Stomach (tissue), 9 donors: ENCODE data around the gene MYO9B. TPM values are rescaled to one million over a fixed set of nuclear protein-coding genes. Genes with fewer than 3 reads are reported as not detected.

Experiments
- DNase-seq, 2 donors: peaks; one replicate each; pipeline versions ENCODE4 v3.0.0 to v3.0.0-alpha.2; 2013 to 2019
- H3K27ac ChIP-seq, 5 donors: fragments of 200-600 bp in 4 of 5; sonication (generic) in 4 of 5; one replicate each; pipeline ENCODE4 v1.5.1; 2013 to 2019; ENCODE audit warnings: mild to moderate bottlenecking in 1 of 5, moderate library complexity in 1 of 5
- H3K27me3 ChIP-seq, 3 donors: fragments of 200-600 bp; sonication (generic); one replicate each; pipeline ENCODE4 v1.5.1; 2017 to 2019; ENCODE audit warnings: mixed run types in 1 of 3
- H3K36me3 ChIP-seq, 4 donors: fragments of 200-600 bp; sonication (generic); 1 replicate in 3 of 4; 2 replicates in 1 of 4; pipeline ENCODE4 v1.5.1; 2016 to 2019
- H3K4me1 ChIP-seq, 4 donors: fragments of 200-600 bp; sonication (generic); one replicate each; pipeline ENCODE4 v1.5.1; 2016 to 2019
- H3K4me3 ChIP-seq, 4 donors: fragments of 200-600 bp; sonication (generic) in 3 of 4; one replicate each; pipeline ENCODE4 v1.5.1; 2016 to 2019; ENCODE audit warnings: mild to moderate bottlenecking in 1 of 4
- H3K9me3 ChIP-seq, 4 donors: fragments of 200-600 bp; sonication (generic); one replicate each; pipeline ENCODE4 v1.5.1; 2016 to 2019
- EP300 ChIP-seq: sonication (generic); formaldehyde crosslinking; IDR thresholded peaks from one replicate; pipeline ENCODE4 v1.6.1; 2017; ENCODE audit warnings: antibody characterized with exemption
- POLR2A ChIP-seq, 4 donors: fragments of 450-650 bp; IDR thresholded peaks; one replicate each; pipeline ENCODE4 v1.6.1; 2016; ENCODE audit warnings: antibody characterized with exemption in 4 of 4, control low read depth in 2 of 4, mild to moderate bottlenecking in 1 of 4, moderate library complexity in 1 of 4
- POLR2AphosphoS5 ChIP-seq, 3 donors: sonication (generic); formaldehyde crosslinking; IDR thresholded peaks; one replicate each; pipeline ENCODE4 v1.6.1; 2016; ENCODE audit warnings: antibody characterized with exemption in 3 of 3
- WGBS, 5 donors: extraction: QIAGEN DNeasy Blood & Tissue Kit in 3 of 5; methylation state at CpG; one replicate each; pipeline versions ENCODE4 v1.1.5 to v1.1.7; 2013 to 2018; 5-methylcytosine and 5-hydroxymethylcytosine counted together
- intact Hi-C: fragments of 100-400 bp; cut with DNase I; formaldehyde crosslinking; loops from one replicate; pipeline ENCODE4 v1.15.1; 2023; ENCODE audit warnings: low total_unique reads
- polyA plus RNA-seq, 3 donors: library from polyadenylated mRNA; stranded (reverse); fragments of 200-250 nt; gene quantifications; one replicate each; pipeline ENCODE4 v1.2.3, GENCODE V29; 2013
- total RNA-seq, 5 donors: library from RNA; depleted of rRNA; stranded (reverse); fragments of >200 nt; gene quantifications; one replicate each; pipeline versions ENCODE4 v1.1.0 to v1.2.3, GENCODE V29; 2014 to 2016
- TF ChIP-seq, protein P1 (sequence below), 7 experiments: fragments of 450-650 bp in 4 of 7; fragments of 200-600 bp in 3 of 7; sonication (generic) in 3 of 7; IDR thresholded peaks; one replicate each; pipeline ENCODE4 v1.5.1; 2016 to 2019; ENCODE audit warnings: antibody characterized with exemption in 7 of 7, control low read depth in 2 of 7, mild to moderate bottlenecking in 1 of 7
- donor health status: healthy with polysubstance abuse.
- donor health status: Bipolar disorder and iron deficiency.
- donor health status: healthy.

The MYO9B gene
- total and polyA plus RNA-seq, 8 donors: 30.2 to 265 (median 62.5) TPM

DNA sequence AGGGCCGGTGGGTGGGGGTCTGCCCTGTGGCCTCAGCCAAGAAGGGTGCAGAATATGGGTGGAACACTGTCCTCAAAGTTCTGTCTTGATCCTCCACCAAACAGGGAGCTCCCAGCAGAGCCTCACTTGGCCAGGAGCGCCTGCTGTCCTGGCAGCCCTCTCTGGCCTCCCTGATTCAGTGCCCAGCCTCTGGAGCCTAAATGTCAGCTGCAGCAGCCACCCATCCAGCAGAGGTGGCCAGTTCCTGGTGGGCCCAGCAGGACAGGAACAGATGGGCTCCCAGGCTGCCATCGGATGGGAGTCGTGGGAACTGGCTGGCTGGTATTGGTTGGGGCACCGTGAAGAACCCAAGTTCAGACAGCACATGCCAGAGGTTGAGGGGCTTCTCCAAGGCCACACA, 137.8 kb downstream of the MYO9B start:
- WGBS, 5 donors: 81 to 95% (median 88%) methylated on average over 3 to 5 of the region's 5 CpGs
- Histone ChIP-seq H3K27ac (no peak overlapping the region), H3K4me3 (no peak overlapping the region), H3K4me1 (peaks cover 14 to 26% (median 23%) of the 10 kb centered on the region in 4 donors), H3K9me3 (no peaks in the 10 kb centered on the region), H3K27me3 (no peaks in the 10 kb centered on the region), H3K36me3 (peaks cover 45 to 69% (median 68%) of the 10 kb centered on the region in 4 donors)
- intact Hi-C loops: no loop called here
- TF ChIP-seq POLR2AphosphoS5 (IDR thresholded peaks at IDR 0.05): no peak
- no peak for TF ChIP-seq POLR2A (IDR thresholded peaks at IDR 0.05)
- TF ChIP-seq EP300: no peak
- TF ChIP-seq, protein P1, sequence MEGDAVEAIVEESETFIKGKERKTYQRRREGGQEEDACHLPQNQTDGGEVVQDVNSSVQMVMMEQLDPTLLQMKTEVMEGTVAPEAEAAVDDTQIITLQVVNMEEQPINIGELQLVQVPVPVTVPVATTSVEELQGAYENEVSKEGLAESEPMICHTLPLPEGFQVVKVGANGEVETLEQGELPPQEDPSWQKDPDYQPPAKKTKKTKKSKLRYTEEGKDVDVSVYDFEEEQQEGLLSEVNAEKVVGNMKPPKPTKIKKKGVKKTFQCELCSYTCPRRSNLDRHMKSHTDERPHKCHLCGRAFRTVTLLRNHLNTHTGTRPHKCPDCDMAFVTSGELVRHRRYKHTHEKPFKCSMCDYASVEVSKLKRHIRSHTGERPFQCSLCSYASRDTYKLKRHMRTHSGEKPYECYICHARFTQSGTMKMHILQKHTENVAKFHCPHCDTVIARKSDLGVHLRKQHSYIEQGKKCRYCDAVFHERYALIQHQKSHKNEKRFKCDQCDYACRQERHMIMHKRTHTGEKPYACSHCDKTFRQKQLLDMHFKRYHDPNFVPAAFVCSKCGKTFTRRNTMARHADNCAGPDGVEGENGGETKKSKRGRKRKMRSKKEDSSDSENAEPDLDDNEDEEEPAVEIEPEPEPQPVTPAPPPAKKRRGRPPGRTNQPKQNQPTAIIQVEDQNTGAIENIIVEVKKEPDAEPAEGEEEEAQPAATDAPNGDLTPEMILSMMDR (IDR thresholded peaks at IDR 0.05): no peak
- DNase-seq: no peak

DNA sequence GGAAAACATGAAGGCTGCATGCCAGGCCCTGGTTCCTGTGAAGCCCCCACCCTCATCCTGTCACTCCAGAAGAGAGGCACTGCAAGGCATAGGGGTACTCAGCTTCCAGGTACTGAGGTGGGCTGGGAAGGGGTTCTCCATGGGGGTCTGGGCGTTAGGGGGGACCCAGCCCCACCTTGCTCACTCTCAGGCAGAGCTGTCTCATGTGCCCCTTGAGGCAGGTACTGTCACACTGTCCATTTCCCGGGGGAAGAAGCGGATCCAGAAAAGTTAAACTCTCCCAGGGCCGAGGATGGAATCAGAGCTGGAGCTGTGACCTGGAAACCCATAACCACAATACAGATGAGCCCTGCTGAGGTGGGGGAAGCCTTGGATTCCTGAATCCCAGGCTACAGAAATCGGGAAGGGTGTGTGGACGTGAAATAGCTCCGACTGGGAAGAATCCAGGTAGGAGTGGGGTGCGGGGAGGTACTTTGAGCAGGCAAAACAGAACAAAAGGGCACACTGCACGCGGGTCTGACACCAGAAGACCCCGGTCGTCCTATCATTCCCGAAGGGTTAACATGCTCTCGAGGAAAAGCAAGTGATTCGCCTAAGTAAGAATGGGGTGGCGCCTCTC, 139.0 kb downstream of the MYO9B start:
- intact Hi-C loops: no loop called here
- peaks cover 40 to 69% (median 65%) of the 10 kb centered on the region in 4 donors for H3K36me3 ChIP-seq
- H3K4me3 ChIP-seq: peak overlapping the region; percentile 50 to 80 (median 69)
- no peak for DNase-seq
- 18 to 28% (median 25%) methylated on average over 12 to 16 of the region's 16 CpGs for WGBS, 5 donors
- H3K4me1 ChIP-seq: peaks cover 14 to 26% (median 21%) of the 10 kb centered on the region in 4 donors
- no peaks in the 10 kb centered on the region for H3K27me3 ChIP-seq
- H3K27ac ChIP-seq: peak overlapping the region; percentile 93 to 98 (median 94)
- H3K9me3 ChIP-seq: no peaks in the 10 kb centered on the region
- TF ChIP-seq POLR2A (IDR thresholded peaks at IDR 0.05) (no peak), POLR2AphosphoS5 (IDR thresholded peaks at IDR 0.05) (no peak), EP300 (no peak)
- TF ChIP-seq, protein P1 (IDR thresholded peaks at IDR 0.05): no peak

DNA sequence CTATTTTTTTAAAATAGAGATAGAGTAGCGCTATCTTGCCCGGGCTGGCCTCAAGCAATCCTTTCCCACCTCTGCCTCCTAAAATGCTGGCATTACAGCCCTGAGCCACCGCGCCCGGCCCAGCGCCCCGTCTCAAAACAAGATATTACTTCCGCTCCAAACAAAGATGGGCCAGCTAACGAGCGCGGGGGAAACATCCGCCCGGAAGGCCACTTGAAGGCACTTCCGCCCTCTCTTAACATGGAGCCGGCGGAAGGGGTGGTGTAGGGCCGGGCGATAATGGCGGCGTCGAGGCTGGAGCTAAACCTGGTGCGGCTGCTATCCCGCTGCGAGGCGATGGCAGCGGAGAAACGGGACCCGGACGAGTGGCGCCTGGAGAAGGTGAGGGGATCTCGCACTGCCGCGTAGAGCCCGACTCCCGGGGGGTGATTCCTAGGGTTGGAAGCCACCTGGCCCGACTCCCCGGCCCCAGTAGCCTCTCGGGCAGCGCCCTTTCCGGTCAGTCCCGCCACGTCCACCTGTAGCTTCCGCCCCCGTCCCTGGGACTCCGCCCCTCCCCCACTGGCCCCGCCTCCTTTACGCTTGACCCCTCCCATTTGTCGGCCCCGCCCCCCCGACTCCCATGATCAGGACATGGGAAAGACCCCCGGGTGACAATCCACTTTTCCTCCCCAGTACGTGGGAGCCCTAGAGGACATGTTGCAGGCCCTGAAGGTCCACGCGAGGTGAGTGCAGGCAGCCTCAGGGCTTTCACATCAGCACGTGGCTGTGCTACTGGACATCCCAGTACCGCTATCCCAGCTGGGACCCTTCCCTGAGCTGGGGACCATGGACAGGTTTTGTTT, 139.8 kb downstream of the MYO9B start, which contains the start of gene USE1:
USE1 (plus strand) TSS at position 231 of the 845 bp plus-strand sequence; CDS start at position 280, 49 bp downstream.
- intact Hi-C loops: no loop called here
- H3K9me3 ChIP-seq: no peaks in the 10 kb centered on the region
- H3K27ac ChIP-seq: peak within 1 kb of the TSS; percentile 93 to 98 (median 94)
- peak within 1 kb of the TSS; percentile 50 to 80 (median 69) for H3K4me3 ChIP-seq
- peaks cover 38 to 62% (median 59%) of the 10 kb centered on the region in 4 donors for H3K36me3 ChIP-seq
- WGBS, 5 donors: 0 to 3% (median 3%) methylated on average over 33 to 56 of the region's 56 CpGs
- TF ChIP-seq, protein P1 (IDR thresholded peaks at IDR 0.05): peak in 1 of 7 experiments; percentile 11
- TF ChIP-seq EP300 (no peak), POLR2AphosphoS5 (IDR thresholded peaks at IDR 0.05) (peak; percentile 69 to 92 (median 73))
- peak; percentile 93 to 98 for DNase-seq
- no peaks in the 10 kb centered on the region for H3K27me3 ChIP-seq
- H3K4me1 ChIP-seq: peaks cover 14 to 26% (median 25%) of the 10 kb centered on the region in 4 donors

DNA sequence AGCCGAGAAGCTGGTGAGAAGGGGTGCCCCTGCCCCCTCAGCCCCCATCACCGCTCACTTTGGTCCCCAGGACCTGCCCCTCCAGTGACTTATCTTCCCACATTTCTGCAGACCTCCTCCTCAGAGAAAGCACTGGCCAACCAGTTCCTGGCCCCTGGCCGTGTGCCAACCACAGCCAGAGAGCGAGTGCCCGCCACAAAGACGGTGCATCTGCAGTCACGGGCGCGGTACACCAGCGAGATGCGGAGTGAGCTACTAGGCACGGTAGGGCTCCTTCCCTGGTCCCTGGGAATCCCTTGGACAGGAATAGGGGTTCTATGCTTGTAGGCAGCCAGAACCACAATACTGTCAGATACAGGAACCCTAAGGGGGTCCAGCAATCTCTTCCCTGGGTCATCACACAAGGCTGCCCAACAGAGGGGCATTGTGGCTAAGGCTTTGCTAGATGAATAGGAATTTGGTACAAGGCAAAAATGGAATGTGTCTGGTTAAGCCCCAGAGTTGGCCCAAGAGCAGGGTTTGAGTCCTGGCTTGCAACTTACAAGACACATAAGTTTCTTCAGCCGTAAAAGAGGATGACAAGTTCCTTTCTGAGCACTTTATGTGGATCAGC, 140.6 kb downstream of the MYO9B start:
- intact Hi-C loops: no loop called here
- TF ChIP-seq EP300 (no peak), POLR2A (IDR thresholded peaks at IDR 0.05) (no peak), POLR2AphosphoS5 (IDR thresholded peaks at IDR 0.05) (no peak)
- TF ChIP-seq, protein P1 (IDR thresholded peaks at IDR 0.05): no peak
- Histone ChIP-seq H3K9me3 (no peaks in the 10 kb centered on the region), H3K27me3 (no peaks in the 10 kb centered on the region), H3K27ac (peak overlapping the region in 4 of 5 donors; percentile 93 to 95 (median 94)), H3K4me1 (peaks cover 14 to 30% (median 27%) of the 10 kb centered on the region in 4 donors), H3K36me3 (peaks cover 30 to 54% (median 51%) of the 10 kb centered on the region in 4 donors), H3K4me3 (peak overlapping the region; percentile 50 to 80 (median 69))
- peak in 1 of 2 donors; percentile 44 for DNase-seq
- 26 to 71% (median 68%) methylated on average over 10 to 13 of the region's 13 CpGs for WGBS, 5 donors
